ENCODE measurements around the gene SOAT2. TPM values are rescaled to one million over a fixed set of nuclear protein-coding genes. Genes with fewer than 3 reads are reported as not detected.

SOAT2 gene
- total RNA-seq, 6 experiments from 2014 or later = 0.62 to 3.4 (median 0.99) TPM

DNA sequence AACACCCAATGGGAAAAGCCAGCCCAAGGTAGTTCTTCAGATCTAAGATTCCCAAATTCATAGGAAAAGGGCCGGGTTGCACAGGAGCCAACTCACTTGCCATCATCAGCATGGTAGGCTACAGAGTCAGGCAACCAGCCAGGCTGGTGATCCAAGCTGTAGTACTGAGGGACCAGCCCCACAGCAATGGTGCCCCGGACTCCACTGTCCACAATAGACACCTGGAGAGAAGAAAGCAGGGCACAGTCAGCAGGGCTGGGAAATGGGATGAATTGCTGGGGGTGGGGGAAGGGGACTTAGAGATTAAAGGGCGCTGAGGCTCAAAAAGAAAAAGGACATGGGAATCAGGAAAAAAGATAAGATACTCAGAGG is 28.3 kb upstream of the SOAT2 start:
- Histone ChIP-seq H3K27ac (no peak overlapping the region), H3K9me3 (no peaks in the 10 kb centered on the region), H3K4me3 (no peak overlapping the region), H3K36me3 (peaks cover 0 to 25% (median 6%) of the 10 kb centered on the region in 4 donors), H3K4me1 (peaks cover 0 to 24% (median 3%) of the 10 kb centered on the region in 4 donors), H3K27me3 (no peaks in the 10 kb centered on the region)
- WGBS (ENCODE audit: insufficient coverage, low coverage, low lambda C conversion rate, missing lambda C conversion rate) = 87% methylated on average over 3 of the region's 3 CpGs
- intact Hi-C loops (cut with DNase I) = loop anchor here in 1 of 2 donors (10.0 kb wide), 1 partner anchor 210 kb away; no protein-coding TSS in a partner anchor
- DNase-seq (no peak), ATAC-seq (no peak)
- TF ChIP-seq POLR2A (IDR thresholded peaks at IDR 0.05) = no peak
- TF ChIP-seq, protein P1, sequence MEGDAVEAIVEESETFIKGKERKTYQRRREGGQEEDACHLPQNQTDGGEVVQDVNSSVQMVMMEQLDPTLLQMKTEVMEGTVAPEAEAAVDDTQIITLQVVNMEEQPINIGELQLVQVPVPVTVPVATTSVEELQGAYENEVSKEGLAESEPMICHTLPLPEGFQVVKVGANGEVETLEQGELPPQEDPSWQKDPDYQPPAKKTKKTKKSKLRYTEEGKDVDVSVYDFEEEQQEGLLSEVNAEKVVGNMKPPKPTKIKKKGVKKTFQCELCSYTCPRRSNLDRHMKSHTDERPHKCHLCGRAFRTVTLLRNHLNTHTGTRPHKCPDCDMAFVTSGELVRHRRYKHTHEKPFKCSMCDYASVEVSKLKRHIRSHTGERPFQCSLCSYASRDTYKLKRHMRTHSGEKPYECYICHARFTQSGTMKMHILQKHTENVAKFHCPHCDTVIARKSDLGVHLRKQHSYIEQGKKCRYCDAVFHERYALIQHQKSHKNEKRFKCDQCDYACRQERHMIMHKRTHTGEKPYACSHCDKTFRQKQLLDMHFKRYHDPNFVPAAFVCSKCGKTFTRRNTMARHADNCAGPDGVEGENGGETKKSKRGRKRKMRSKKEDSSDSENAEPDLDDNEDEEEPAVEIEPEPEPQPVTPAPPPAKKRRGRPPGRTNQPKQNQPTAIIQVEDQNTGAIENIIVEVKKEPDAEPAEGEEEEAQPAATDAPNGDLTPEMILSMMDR (IDR thresholded peaks at IDR 0.05) = no peak

GRCh38 chr12:53076461-53076860 is 26.8 kb upstream of the SOAT2 start:
- intact Hi-C loops (cut with DNase I) = loop anchor here in 1 of 2 donors (10.0 kb wide), 1 partner anchor 208 kb away; no protein-coding TSS in a partner anchor
- DNase-seq (no peak), ATAC-seq (no peak)
- no peak for TF ChIP-seq POLR2A (IDR thresholded peaks at IDR 0.05)
- TF ChIP-seq, protein P1 (IDR thresholded peaks at IDR 0.05) = no peak
- 88% methylated on average over 1 of the region's 3 CpGs for WGBS (ENCODE audit: insufficient coverage, low coverage, low lambda C conversion rate, missing lambda C conversion rate)
- Histone ChIP-seq H3K27me3 (no peaks in the 10 kb centered on the region), H3K36me3 (peaks cover 0 to 25% (median 6%) of the 10 kb centered on the region in 4 donors), H3K4me3 (no peak overlapping the region), H3K9me3 (no peaks in the 10 kb centered on the region), H3K4me1 (peaks cover 0 to 25% (median 3%) of the 10 kb centered on the region in 4 donors), H3K27ac (no peak overlapping the region)

DNA sequence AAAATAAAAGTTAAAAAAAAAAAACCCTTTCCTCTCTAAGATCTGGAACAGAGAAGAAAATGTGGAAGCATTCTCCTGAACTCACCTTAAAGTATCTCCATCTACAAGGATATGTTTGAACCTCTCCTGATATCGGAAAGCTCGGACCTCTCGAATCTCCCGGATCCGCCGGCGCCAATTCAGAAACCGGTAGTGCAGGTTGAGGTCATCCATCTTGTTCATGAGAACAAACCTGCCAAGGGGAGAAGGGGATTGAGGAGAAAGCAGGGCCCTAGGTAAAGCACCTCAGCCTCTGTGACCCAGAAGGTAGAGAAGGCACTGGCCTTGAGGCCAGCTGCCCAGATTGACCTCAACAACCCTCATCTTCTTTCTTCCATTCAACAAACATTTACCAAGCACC is 26.3 kb upstream of the SOAT2 start:
- intact Hi-C loops (cut with DNase I) = loop anchor here in 1 of 2 donors (10.0 kb wide), 1 partner anchor 208 kb away; no protein-coding TSS in a partner anchor
- no peak for DNase-seq
- no peak for TF ChIP-seq POLR2A (IDR thresholded peaks at IDR 0.05)
- TF ChIP-seq, protein P1 (IDR thresholded peaks at IDR 0.05) = no peak
- 100% methylated on average over 8 of the region's 8 CpGs for WGBS (ENCODE audit: insufficient coverage, low coverage, low lambda C conversion rate, missing lambda C conversion rate)
- no peaks in the 10 kb centered on the region for H3K27me3 ChIP-seq
- H3K9me3 ChIP-seq = no peaks in the 10 kb centered on the region
- H3K4me3 ChIP-seq = no peak overlapping the region
- peaks cover 0 to 25% (median 6%) of the 10 kb centered on the region in 4 donors for H3K36me3 ChIP-seq
- no peak for ATAC-seq
- H3K27ac ChIP-seq = no peak overlapping the region
- H3K4me1 ChIP-seq = peaks cover 0 to 25% (median 3%) of the 10 kb centered on the region in 4 donors

DNA sequence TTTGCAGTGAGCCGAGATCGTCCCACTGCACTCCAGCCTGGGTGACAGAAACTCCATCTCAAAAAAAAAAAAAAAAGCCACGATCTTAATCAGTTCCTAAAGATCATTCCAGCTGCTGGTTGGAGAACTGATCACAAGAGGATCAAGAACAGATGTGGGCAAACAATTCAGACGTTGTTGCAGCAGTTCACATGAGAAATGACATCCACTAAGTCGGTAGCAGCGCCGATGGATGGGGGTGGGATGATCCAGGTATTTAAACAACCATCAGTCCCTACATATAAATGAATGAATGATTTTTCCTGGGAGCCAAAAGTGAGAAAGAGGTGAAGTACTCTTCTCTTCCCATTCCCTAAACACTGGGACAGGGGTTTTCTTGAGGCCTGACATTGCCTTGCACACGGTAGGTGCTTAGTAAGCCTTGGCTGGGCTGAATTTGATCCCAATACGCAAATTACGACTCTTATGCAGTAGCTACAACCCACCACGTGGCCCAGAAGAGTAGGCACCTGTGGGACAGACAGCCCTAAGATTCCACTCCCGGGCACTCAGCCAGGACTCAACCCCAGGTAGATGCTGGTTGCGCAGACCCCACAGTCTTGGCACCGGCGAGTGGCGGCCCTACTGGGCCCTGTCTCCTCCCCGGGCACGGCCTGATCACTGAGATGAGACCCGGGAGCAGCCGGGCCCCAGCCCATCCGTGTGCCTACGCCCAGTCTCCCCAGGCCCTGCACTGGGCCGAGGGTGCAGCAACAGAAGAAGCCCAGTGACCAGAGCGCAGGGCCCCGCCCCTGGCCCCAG is 24.7 kb upstream of the SOAT2 start:
- Histone ChIP-seq H3K27me3 (no peaks in the 10 kb centered on the region), H3K9me3 (no peaks in the 10 kb centered on the region), H3K27ac (peak overlapping the region; percentile 41 to 75 (median 72)), H3K4me3 (peak overlapping the region; percentile 78 to 82 (median 81)), H3K4me1 (peaks cover 0 to 22% (median 1%) of the 10 kb centered on the region in 4 donors), H3K36me3 (peaks cover 0 to 18% (median 6%) of the 10 kb centered on the region in 4 donors)
- TF ChIP-seq, protein P1 (IDR thresholded peaks at IDR 0.05) = no peak
- TF ChIP-seq POLR2A (IDR thresholded peaks at IDR 0.05) = no peak
- no peak for DNase-seq
- peak in 1 of 4 donors; percentile 15 for ATAC-seq
- intact Hi-C loops (cut with DNase I) = loop anchor here in 1 of 2 donors (10.0 kb wide), 1 partner anchor 206 kb away; no protein-coding TSS in a partner anchor
- 32% methylated on average over 17 of the region's 25 CpGs for WGBS (ENCODE audit: insufficient coverage, low coverage, low lambda C conversion rate, missing lambda C conversion rate)
